Forelimb muscle (tissue), 1 donor: ENCODE measurements around the gene CHRND. TPM values are rescaled to one million over a fixed set of nuclear protein-coding genes. Genes with fewer than 3 reads are reported as not detected.

Source experiments
- DNase-seq: peaks from one replicate; pipeline ENCODE4 v3.0.0-alpha.2; 2013; ENCODE audit warnings: low read depth
- polyA plus RNA-seq: library from polyadenylated mRNA; unstranded; fragments of 120-200 nt; gene quantifications from one replicate; pipeline ENCODE4 v1.2.1, GENCODE V29; 2013; ENCODE audit not compliant: insufficient read length

CHRND gene
- polyA plus RNA-seq, 1 donor = 180 TPM

DNA sequence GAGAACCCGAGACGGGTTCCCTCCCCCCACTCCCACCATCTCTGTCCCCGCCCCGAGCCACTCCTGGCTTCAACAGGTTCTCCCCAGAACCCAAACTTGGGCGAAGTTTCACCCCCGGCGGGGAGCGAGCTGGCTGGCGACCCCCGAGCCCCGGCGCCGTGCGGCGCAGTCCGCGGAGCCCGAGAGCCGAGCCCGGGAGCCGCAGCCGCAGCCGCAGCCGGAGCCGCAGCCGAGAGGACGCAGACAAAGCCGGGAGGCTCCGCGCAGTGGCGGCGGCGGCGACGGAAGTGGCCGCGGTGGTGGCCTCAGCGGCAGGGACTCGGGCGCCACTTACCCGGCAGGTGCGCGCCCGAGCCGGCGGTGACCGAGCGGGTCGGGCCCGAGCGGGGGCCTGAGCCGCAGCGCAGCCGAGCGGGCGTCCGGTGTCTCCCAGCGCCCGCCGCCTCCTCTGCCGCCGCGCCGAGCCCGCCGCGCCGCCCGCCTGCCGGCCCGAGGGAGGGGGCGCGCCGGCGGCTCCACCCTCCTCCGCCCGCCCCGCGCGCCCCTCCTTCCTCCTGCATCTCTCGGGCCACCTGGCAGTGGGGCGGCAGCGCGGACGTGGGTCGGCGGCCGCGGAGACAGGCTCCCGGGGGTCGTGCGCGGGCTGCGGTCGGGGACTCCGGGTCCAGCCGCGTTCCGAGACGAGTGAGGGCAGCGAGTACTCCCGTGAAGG is 38.4 kb upstream of the CHRND start, which contains the start of gene ECEL1:
Gene ECEL1 (minus strand): TSS at position 450 of the 712 bp plus-strand sequence. CDS start 1,181 bp downstream, outside the sequence.
- no peak for DNase-seq

GRCh38 chr2:232488097-232488711 is 37.8 kb upstream of the CHRND start:
- no peak for DNase-seq

DNA sequence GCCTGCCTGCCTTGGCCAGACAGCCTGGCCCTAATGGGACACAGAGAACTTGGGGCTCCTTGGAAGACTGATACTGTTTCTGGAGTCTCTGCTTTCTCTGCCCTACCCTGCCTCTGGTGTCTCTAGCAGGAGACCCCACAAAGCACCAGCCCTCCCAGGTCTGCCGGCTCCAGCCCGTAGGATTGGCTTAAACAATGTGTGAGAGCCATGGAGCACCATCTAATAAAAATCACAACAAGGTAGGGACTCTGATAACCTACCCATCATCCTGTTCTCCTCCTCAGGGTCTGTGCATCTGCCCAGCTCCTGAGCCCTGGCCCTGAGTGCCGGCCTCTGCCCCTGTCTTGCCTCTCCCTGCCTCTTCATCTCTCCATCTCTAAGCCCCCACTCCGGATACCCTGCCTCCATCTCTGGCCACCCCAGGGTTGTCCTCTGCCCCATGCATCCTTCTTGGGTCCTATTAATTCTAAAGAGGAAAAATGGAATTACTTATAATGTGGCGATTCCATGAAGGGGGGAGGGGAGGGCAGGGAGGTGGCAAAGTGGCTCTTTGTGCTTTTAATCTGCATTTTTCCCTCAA is 37.1 kb upstream of the CHRND start:
- no peak for DNase-seq

DNA sequence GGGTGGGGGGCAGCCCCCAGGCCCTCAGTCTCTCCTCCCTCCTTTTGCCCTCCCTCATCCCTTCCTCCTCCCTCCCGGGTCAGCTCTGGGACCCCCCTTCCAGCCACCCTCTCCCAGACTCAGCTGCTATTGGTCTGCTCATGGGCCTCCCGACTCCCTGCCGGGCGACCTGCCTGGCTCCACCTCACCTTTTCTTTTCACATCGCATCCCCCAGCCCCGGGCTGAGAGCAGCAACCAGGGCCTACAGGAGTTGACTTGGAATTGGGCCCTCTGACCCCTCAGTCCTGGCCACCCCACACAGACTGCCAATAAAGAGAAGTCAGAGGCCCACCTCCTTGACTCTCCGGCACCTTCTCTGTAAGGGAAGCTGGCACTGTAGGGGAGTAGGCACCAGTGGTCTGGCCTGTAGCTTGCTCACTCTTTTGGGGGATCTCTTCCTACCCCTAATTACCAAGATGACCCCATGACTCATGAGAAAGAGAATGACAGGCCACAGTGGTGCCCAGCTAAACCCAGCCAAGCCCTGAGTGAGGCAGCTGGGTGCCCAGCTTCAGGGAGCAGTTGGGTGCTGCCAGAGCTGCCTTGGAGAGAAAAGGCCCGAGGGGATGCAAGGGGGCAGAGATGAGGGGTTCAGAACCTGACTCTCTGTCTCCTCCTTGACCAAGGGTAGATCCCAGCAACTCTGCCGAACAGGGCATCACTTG is 36.3 kb upstream of the CHRND start:
- no peak for DNase-seq

DNA sequence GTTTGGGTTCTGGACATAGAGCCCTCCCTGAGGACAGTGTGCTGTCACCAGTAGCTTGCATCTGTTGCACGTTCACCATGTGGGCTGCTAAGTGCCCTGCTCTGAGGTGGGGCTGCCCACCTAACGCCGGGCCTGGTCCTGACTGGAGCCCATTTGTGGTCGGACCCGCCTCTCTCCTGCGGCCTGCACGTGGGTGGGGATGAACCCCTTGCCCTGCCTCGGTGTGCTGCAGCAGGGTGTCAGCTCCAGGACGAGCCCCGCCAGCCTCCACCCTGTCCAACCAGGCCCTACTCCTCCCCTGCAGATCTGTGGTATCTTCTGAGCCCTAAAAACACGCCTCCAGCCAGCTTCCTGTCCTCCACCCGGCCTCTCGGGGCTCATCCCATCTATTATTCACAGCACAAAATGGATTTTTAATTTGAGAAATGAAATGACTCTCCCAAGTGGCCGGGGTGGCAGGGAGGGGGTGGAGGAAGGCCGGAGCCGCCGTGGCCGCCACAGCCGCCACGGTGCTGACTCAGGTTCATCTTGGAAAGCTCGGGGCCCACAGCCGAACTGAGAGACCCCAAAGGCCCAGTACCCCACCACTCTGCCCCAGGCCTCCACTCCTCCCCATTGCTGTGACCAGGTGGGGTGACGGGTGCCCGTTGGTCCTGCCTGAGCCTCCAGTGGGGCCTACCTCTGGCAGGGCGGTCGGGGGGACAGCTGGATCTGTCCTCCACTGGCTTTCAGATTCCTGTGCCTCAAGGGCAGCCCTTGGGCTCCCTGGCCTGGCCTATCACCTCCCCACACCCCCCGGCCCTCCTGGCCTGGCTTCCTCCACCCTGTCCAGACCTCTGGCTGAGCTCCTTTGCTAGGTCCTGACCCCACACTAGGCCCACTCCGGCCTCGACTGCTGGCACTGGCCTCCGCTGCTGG is 35.5 kb upstream of the CHRND start:
- DNase-seq = no peak

DNA sequence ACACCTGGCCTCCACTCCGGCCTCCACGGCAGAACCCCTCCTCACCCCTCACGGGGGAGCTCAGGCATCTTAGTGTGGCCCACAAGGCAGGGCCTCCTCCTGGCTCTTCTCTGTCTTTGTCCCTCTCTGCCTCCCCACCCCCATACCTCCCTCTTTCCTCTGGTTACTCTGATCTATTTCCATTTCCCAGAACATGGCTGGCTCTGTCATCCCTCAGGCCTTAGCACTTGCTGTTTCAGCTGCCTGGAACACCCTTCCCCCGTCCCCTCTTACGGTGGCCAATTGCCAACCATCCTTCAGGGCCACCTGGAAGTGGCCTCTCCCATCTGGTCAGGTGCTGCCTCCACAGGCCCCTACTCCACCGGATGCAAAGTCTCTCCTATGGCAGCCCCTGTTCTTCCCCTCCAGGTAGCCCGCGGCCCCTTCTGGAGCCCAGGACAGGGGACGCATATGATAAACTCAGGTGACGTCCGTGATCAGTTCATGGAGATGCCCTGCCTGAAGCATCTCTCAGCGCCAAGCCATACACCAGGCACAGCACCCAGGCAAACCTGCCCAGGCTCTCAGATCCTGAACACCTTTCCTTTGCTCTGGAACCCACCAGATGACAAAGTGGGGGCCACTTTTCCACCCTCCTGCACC is 34.7 kb upstream of the CHRND start:
- DNase-seq = no peak

DNA sequence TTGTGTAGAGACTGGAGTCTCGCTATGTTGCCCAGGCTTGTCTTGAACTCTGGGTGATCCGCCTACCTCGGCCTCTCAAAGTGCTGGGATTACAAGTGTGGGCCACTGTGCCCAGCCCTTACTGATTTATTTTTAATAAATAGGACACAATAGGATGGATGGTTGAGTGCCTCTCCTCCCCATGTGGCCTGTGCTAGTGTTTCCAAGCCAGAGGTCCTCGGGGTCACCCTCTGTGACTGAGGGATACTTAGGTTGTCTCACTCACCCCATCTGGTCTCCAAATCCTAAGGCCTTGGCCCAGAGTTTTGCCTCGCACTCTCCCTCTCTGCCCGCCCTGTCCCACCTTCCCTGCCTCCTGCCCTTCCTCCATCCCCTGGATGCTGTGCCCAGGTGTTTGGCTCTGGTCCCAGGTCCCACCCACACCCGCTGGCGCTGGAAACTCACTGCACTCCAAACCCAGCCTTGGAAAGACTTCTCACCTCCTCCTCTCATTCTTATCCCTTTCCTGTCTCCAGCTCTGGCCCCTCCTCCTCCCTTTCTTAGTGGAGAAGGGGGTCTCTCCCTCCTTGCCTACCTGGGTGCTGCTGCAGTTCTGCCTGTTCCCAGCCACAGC is 33.6 kb upstream of the CHRND start:
- no peak for DNase-seq

- no peak for DNase-seq
Observed at GRCh38 chr2:232492963-232493700, 32.8 kb upstream of the CHRND start.

GRCh38 chr2:232493701-232494474 is 32.1 kb upstream of the CHRND start:
- DNase-seq = no peak

DNA sequence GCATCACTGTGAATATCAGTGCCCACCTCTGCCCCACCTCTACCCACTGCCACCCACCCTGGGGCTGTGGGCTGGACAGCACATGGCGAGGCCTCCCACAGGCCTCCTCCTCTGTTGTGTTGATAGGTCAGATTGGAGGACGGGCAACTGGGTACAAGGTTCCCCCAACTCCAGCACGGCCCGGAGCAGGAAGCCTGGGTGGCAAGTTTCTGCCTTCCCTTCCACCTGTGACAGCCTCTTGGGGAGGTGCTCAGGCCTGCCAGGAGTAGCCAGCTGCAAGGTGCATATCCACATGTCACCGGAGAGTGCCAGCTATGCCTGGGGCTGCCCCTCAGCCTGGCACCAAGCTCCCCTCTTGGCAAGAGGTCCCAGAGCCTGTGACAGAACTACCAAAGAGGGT is 31.4 kb upstream of the CHRND start:
- no peak for DNase-seq

DNA sequence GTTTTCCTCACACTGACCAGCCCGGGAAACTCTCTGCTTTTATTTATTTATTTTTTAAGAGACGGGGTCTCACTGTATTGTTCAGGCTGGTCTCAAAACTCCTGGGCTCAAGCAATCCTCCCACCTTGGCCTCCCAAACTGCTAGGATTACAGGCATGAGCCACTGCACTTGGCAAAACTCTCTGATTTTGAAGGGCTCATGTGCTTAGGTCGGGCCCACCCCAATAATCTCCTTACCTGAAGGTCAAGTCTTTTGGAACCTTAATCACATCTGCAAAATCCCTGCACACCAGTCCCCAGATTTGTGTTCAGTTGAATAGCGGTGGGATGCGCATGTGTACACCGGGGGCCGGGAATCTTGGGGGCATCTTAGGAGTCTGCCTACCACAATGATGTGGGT is 30.7 kb upstream of the CHRND start:
- DNase-seq = no peak

DNA sequence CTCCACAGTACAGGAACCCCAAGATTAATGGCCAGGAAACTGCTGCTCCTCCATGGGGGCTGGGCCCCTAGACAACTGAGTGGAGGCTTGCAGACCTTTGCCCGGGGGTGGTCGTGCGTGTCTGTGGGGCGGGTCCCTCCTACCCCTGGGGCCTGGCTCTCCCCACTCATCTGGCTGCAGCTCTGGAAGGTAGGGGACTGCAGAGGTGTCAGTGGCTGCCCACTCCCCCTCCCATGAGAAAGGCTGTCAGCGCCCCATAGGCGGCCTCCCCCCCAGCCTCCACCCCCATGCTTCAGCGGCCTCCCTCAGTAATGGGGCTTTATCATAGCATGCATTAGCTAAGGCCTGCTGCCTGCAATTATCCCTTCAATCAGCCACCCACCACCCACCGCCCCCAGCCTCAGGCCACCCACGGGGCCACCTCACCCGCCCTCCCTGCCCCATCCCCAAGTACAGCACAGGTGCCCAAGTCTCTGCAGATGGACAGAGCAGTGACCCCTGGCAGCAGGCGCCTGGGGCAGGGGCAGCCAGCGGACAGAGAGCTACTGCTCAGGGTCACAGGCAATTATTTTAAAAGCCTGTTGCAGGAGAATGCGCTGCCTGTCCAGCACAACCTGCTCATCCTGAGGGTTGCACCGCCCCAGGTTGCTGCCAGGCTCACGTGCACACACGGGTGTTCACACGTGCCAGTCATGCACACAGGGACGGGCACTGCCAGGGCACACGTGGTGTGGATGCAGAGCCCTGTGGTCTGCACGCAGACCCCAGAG is 29.3 kb upstream of the CHRND start:
- DNase-seq = no peak

GRCh38 chr2:232497348-232497747 is 28.6 kb upstream of the CHRND start:
- no peak for DNase-seq

- no peak for DNase-seq
Observed at GRCh38 chr2:232498452-232498851, 27.5 kb upstream of the CHRND start.

DNA sequence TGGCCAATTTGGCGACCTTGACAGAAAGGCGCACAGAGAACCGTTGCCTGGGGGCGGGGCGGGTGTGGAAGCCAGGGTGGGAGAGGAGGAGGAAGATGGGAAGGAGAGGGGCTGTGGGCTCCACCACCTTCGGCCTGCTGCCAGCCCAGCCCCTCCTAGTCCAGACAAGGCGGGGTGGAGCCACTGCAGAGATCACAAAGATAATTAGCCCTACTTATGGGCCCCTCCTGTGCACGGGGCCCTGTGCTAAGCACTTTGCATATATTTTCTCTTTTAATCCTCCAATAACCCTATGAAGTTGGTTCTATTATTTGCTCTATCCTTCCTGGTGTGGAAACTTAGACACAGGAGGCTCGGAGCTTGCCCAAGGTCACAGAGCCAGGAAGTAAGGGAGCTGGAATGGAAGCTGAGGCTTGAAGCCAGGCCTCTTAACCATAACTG is 24.6 kb upstream of the CHRND start:
- DNase-seq = no peak

DNA sequence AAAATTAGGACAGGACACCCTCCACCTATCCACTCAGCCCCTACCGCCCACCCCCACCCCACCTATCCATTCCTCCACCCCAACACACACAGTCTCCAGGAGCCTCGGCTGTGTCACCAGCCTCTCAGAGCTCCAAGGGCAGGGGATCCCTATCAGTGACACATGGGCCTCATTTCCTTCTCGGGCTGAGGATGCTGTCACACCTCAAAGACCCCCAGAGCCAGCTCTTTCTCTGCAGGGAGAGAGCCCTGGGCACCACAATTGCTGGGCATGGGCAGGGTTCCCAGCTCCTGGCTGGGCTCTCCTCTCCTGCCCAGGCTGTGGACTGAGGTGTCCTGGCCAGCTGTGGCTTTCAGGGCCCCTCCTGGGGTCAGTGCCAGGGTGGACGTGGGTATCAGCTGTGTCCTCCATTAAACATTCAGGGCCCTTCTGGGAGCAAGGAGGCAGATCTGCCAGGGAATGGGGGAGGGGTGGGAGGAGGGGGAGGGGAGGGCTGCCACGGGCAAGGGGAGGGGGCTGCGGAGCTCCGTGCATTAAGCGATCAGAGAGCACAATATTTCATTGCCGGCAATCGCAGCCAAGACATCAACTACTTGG is 24.1 kb upstream of the CHRND start:
- no peak for DNase-seq

DNA sequence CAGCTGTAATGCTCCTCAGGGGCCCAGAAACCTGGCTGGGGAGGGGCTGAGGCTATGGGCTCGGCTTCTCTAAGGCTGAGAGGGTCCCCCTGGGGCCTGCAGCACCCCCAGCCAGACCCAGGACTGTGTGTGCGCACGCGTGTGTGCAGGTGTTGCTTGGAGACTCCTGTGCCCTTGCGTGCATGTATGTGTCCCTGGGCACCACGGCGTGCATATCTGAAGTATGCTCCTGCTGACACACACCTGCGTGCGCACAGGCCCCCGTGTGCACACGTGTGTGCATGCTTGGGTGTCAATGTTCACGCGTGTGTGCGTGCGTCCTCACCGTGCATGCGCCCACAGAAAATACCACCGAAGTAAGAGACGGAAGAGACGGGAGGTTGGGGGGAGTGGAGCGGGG is 23.4 kb upstream of the CHRND start:
- no peak for DNase-seq
